K562 (cell line): ENCODE data around the gene ERGIC1. TPM values are rescaled to one million over a fixed set of nuclear protein-coding genes. Genes with fewer than 3 reads are reported as not detected.

ENCODE experiments used
- ATAC-seq: fragments of 200-7000 bp; cut with Tn5 transposase; 3 replicates; pipeline ENCODE4 v1.9.1; 2020; ENCODE audit warnings: moderate library complexity
- BruUV-seq: library from RNA; stranded (reverse); fragments of 400-500 nt; replicated peaks from 2 replicates; lab custom pipeline; 2021; lab: Mats Ljungman, UMichigan
- CTCF ChIA-PET: fragments of 300-600 bp; formaldehyde crosslinking; extraction: SDS; loops from one replicate; lab custom pipeline; 2021; ENCODE audit warnings: low intra/inter-chr PET ratio; lab: Yijun Ruan, JAX
- POLR2A ChIA-PET: fragments of 300-600, 350-650 bp; sonication (Branson Sonifier 250); formaldehyde crosslinking; extraction: SDS; loops from one replicate; lab custom pipeline; 2021; ENCODE audit warnings: antibody characterized with exemption, inconsistent platforms; lab: Yijun Ruan, JAX
- DNase-seq, 4 experiments: peaks; one replicate each; pipeline versions ENCODE4 v3.0.0 to v3.0.0-alpha.2; 2011 to 2018; ENCODE audit warnings: low spot score in 3 of 4, mixed read lengths in 3 of 4; ENCODE audit errors: extremely low read depth in 1 of 4
- FAIRE-seq: peaks from 2 replicates; lab custom pipeline; 2011; peaks lifted over from hg19 to GRCh38; lab: Jason Lieb, UNC
- H2AFZ ChIP-seq: 2 replicates; pipeline ENCODE4 v1.6.0; 2011; ENCODE audit warnings: low read depth, low read length, control low read depth, inconsistent platforms
- H3K27ac ChIP-seq: fragments of 200-600 bp; 3 replicates; pipeline ENCODE4 v1.8.0; 2011; ENCODE audit warnings: low read depth, mild to moderate bottlenecking, control low read depth, inconsistent platforms, low read length, moderate library complexity, mixed read lengths; ENCODE audit errors: extremely low read depth
- H3K27me3 ChIP-seq, 2 experiments: fragments of 300-600 bp in 1 of 2; 2 replicates in 1 of 2; 3 replicates in 1 of 2; pipeline versions ENCODE4 v1.6.0 to v1.8.0; 2011; ENCODE audit warnings: inconsistent platforms in 2 of 2, low read length in 2 of 2, mild to moderate bottlenecking in 1 of 2, mixed read lengths in 1 of 2, moderate library complexity in 1 of 2; ENCODE audit not compliant: control insufficient read depth in 2 of 2, insufficient read depth in 2 of 2
- H3K36me3 ChIP-seq: fragments of 300-600 bp; 3 replicates; pipeline ENCODE4 v1.8.0; 2011; ENCODE audit warnings: mild to moderate bottlenecking, low read length, inconsistent platforms; ENCODE audit not compliant: control insufficient read depth, insufficient read depth
- H3K4me1 ChIP-seq, 2 experiments: fragments of 200-600 bp in 1 of 2; replicated peaks in 1 of 2; 2 replicates in 1 of 2; 3 replicates in 1 of 2; pipeline versions ENCODE4 v1.5.1 to v1.8.0; 2011; ENCODE audit warnings: inconsistent platforms in 2 of 2, low read length in 2 of 2, mild to moderate bottlenecking in 1 of 2, mixed read lengths in 1 of 2, moderate library complexity in 1 of 2; ENCODE audit not compliant: control insufficient read depth in 2 of 2, insufficient read depth in 2 of 2
- H3K4me2 ChIP-seq: 2 replicates; pipeline ENCODE4 v1.6.1; 2011; ENCODE audit warnings: low read length, control low read depth, inconsistent platforms, mixed read lengths; ENCODE audit not compliant: insufficient read depth
- H3K4me3 ChIP-seq: fragments of 200-600 bp; sonication (generic), shearing (Covaris generic); 2 replicates; pipeline ENCODE4 v1.5.1; 2016; ENCODE audit warnings: control low read depth, inconsistent platforms
- H3K79me2 ChIP-seq: fragments of 200-600 bp; 3 replicates; pipeline ENCODE4 v1.8.0; 2011; ENCODE audit warnings: low read length, inconsistent platforms; ENCODE audit not compliant: control insufficient read depth, insufficient read depth
- H3K9ac ChIP-seq, 2 experiments: 2 replicates each; pipeline versions ENCODE4 v1.6.0 to v1.6.1; 2011; ENCODE audit warnings: low read depth in 2 of 2, low read length in 2 of 2, control low read depth in 1 of 2, inconsistent platforms in 1 of 2, mild to moderate bottlenecking in 1 of 2, mixed read lengths in 1 of 2; ENCODE audit not compliant: insufficient read depth in 1 of 2
- H3K9me1 ChIP-seq: one replicate; pipeline ENCODE4 v1.6.0; 2011; ENCODE audit warnings: inconsistent platforms, mild to moderate bottlenecking, low read length, moderate library complexity; ENCODE audit not compliant: control insufficient read depth, insufficient read depth
- H3K9me3 ChIP-seq: replicated peaks from 2 replicates; pipeline ENCODE4 v1.5.1; 2011; ENCODE audit warnings: low read depth, low read length, inconsistent platforms; ENCODE audit not compliant: control insufficient read depth, insufficient read depth
- H4K20me1 ChIP-seq: replicated peaks from 2 replicates; pipeline ENCODE4 v1.6.1; 2011; ENCODE audit warnings: low read length, inconsistent platforms, mixed read lengths; ENCODE audit not compliant: control insufficient read depth, insufficient read depth
- BRF1 ChIP-seq: IDR thresholded peaks from 3 replicates; pipeline ENCODE4 v1.6.1; 2011; ENCODE audit warnings: borderline replicate concordance, mild to moderate bottlenecking; ENCODE audit not compliant: insufficient read length; ENCODE audit errors: extremely low read depth
- CCAR2 ChIP-seq: fragments of 200-400 bp; formaldehyde crosslinking; IDR thresholded peaks from 2 replicates; pipeline ENCODE4 v1.6.1; 2017; ENCODE audit warnings: mild to moderate bottlenecking, low read depth, low read length
- CEBPG ChIP-seq, 3 experiments: fragments of 200-800 bp in 1 of 3; sonication (Bioruptor generic) in 1 of 3; sonication (generic) in 1 of 3; formaldehyde crosslinking in 1 of 3; IDR thresholded peaks in 2 of 3; conservative IDR thresholded peaks in 1 of 3; 2 replicates each; pipeline versions ENCODE4 v1.6.1 to v1.8.0; 2016 to 2022; ENCODE audit warnings: missing compliant biosample characterization in 2 of 3, missing genetic modification characterization in 2 of 3, mild to moderate bottlenecking in 1 of 3, missing genetic modification reagents in 1 of 3
- CHD7 ChIP-seq: fragments of 200-600 bp; sonication (generic); IDR thresholded peaks from one replicate; pipeline ENCODE4 v1.6.1; 2012; ENCODE audit warnings: mild to moderate bottlenecking, low read depth, low read length, inconsistent platforms
- COPS2 ChIP-seq: fragments of 450-650 bp; conservative IDR thresholded peaks from 2 replicates; pipeline ENCODE4 v1.6.1; 2016; ENCODE audit warnings: mild to moderate bottlenecking, moderate library complexity
- GATA2 ChIP-seq: sonication (generic); formaldehyde crosslinking; IDR thresholded peaks from 2 replicates; pipeline ENCODE4 v1.4.0; 2020; ENCODE audit warnings: mild to moderate bottlenecking, missing genetic modification reagents
- HNRNPH1 ChIP-seq: fragments of 200-400 bp; formaldehyde crosslinking; optimal IDR thresholded peaks from 2 replicates; pipeline ENCODE3; 2017; ENCODE audit warnings: low read depth, mild to moderate bottlenecking, low read length, moderate library complexity
- NCOR1 ChIP-seq: fragments of 450-650 bp; IDR thresholded peaks from 2 replicates; pipeline ENCODE4 v1.6.1; 2016; ENCODE audit warnings: mild to moderate bottlenecking, moderate library complexity
- NR2F6 ChIP-seq: fragments of 450-650 bp; formaldehyde crosslinking; IDR thresholded peaks from 2 replicates; pipeline ENCODE4 v1.4.0; 2020; ENCODE audit warnings: mild to moderate bottlenecking
- PHB ChIP-seq: fragments of 250-450 bp; sonication (Bioruptor Pico); IDR thresholded peaks from 2 replicates; pipeline ENCODE4 v1.5.0; 2021
- ZSCAN29 ChIP-seq: fragments of 450-650 bp; IDR thresholded peaks from 2 replicates; pipeline ENCODE4 v1.6.1; 2017
- WGBS: fragments of 100-300 bp; shearing (Covaris generic); methylation state at CpG from one replicate; pipeline ENCODE4 v1.1.6; 2016; ENCODE audit warnings: low coverage, mixed read lengths; ENCODE audit not compliant: insufficient coverage; ENCODE audit errors: missing lambda C conversion rate; 5-methylcytosine and 5-hydroxymethylcytosine counted together
- in situ Hi-C: fragments of 300-500 bp; cut with MboI; formaldehyde crosslinking; loops from 4 replicates; pipeline ENCODE4 v1.15.0; 2018; ENCODE audit warnings: inconsistent platforms, mixed read lengths
- intact Hi-C: fragments of 100-400 bp; cut with micrococcal nuclease; formaldehyde crosslinking; loops from 2 replicates; pipeline ENCODE4 v1.14.2; 2022
- polyA plus RNA-seq, 8 experiments: library from polyadenylated mRNA; depleted of rRNA in 4 of 8; stranded (reverse) in 5 of 8; unstranded in 3 of 8; fragments of >200 nt; fragmentation: Nextera tagmentation in 2 of 8; fragmentation: Illumina TruSeq in 1 of 8; extraction: Ambion mirVana in 2 of 8; extraction: Trizol in 1 of 8; gene quantifications; 2 replicates each; pipeline versions ENCODE4 v1.2.1 to v1.2.3, GENCODE V29; 2011 to 2014; ENCODE audit warnings: inconsistent platforms in 1 of 8, missing spikeins in 1 of 8
- total RNA-seq, 7 experiments: library from RNA; depleted of rRNA in 6 of 7; stranded (reverse); fragments of >200 nt in 6 of 7; fragmentation: Illumina TruSeq in 2 of 7; extraction: Trizol in 2 of 7; gene quantifications; 2 replicates each; pipeline versions ENCODE4 v1.2.1 to v1.2.3, GENCODE V29; 2011 to 2021; ENCODE audit warnings: low replicate concordance in 1 of 7

Gene ERGIC1
- total and polyA plus RNA-seq, 9 of the 15 experiments (the other 6 are each of a cell fraction or from before 2014, with no cell fraction given): 5.5 to 68.4 (median 36.4) TPM

GRCh38 chr5:172946146-172946545, 112.1 kb downstream of the ERGIC1 start:
- Histone ChIP-seq H3K27ac (no peak overlapping the region), H3K9ac (no peak overlapping the region), H3K4me3 (no peak overlapping the region), H3K4me2 (no peak overlapping the region), H4K20me1 (no peaks in the 10 kb centered on the region), H2AFZ (no peak overlapping the region), H3K9me1 (no peaks in the 10 kb centered on the region), H3K27me3 (no peaks in the 10 kb centered on the region), H3K79me2 (no peaks in the 10 kb centered on the region), H3K36me3 (peaks cover 11% of the 10 kb centered on the region; the same call in 1 of the 3 replicates), H3K9me3 (no peaks in the 10 kb centered on the region), H3K4me1 (peaks cover 7 to 12% of the 10 kb centered on the region in 2 experiments)
- ATAC-seq: no peak
- 81% methylated on average over 7 of the region's 7 CpGs for WGBS
- intact Hi-C loops (no loop called here), in situ Hi-C loops (loop anchor here (10.0 kb wide), 1 partner anchor 461 kb away; no protein-coding TSS in a partner anchor)
- no peak for DNase-seq
- no TSS peak for BruUV-seq
- no peak for TF ChIP-seq ZSCAN29
- no peak for TF ChIP-seq CEBPG (CRISPR knock-in tag; IDR thresholded peaks at IDR 0.05)
- no peak for TF ChIP-seq CEBPG (tag; conservative IDR thresholded peaks at IDR 0.05 in 1 of 2, IDR thresholded peaks at IDR 0.05 in 1 of 2)
- TF ChIP-seq NCOR1: no peak
- TF ChIP-seq GATA2: no peak
- no peak for TF ChIP-seq CCAR2
- TF ChIP-seq BRF1: no peak
- no peak for TF ChIP-seq COPS2
- no peak for TF ChIP-seq PHB (CRISPR knock-in tag)
- TF ChIP-seq NR2F6 (CRISPR knock-in tag): no peak
- TF ChIP-seq HNRNPH1: no peak
- no peak for TF ChIP-seq CHD7
- no peak for FAIRE-seq
- ChIA-PET POLR2A (interaction anchor here (0.7 kb wide), 1 partner anchor 12 kb away, joined by 3 read pairs; no protein-coding TSS in a partner anchor), CTCF (no interaction called here)
